Uterus (tissue), 4 donors: ENCODE data around the gene LYSMD1. TPM values are rescaled to one million over a fixed set of nuclear protein-coding genes. Genes with fewer than 3 reads are reported as not detected.

ENCODE experiments used
- DNase-seq, 2 donors: peaks; one replicate each; pipeline ENCODE4 v3.0.0-alpha.2; 2019 to 2020
- H3K27ac ChIP-seq, 2 donors: fragments of 200-600 bp; sonication (generic); 1 replicate in 1 of 2; 2 replicates in 1 of 2; pipeline ENCODE4 v1.5.1; 2016 to 2018
- H3K27me3 ChIP-seq, 2 donors: fragments of 200-600 bp; sonication (generic); one replicate each; pipeline ENCODE4 v1.5.1; 2018 to 2019; ENCODE audit warnings: control low read depth in 1 of 2
- H3K36me3 ChIP-seq, 2 donors: fragments of 200-600 bp; sonication (generic); one replicate each; pipeline ENCODE4 v1.5.1; 2019; ENCODE audit warnings: control low read depth in 1 of 2
- H3K4me1 ChIP-seq, 2 donors: fragments of 200-600 bp; sonication (generic); one replicate each; pipeline ENCODE4 v1.5.1; 2018 to 2019; ENCODE audit warnings: control low read depth in 1 of 2
- H3K4me3 ChIP-seq, 2 donors: fragments of 200-600 bp; sonication (generic); 1 replicate in 1 of 2; 2 replicates in 1 of 2; pipeline ENCODE4 v1.5.1; 2018 to 2019; ENCODE audit warnings: mild to moderate bottlenecking in 1 of 2
- H3K9me3 ChIP-seq, 2 donors: fragments of 200-600 bp; sonication (generic); one replicate each; pipeline ENCODE4 v1.5.1; 2019; ENCODE audit warnings: control low read depth in 1 of 2
- CTCF ChIP-seq, 4 experiments: fragments of 200-600 bp in 2 of 4; fragments of 450-650 bp in 2 of 4; sonication (generic) in 2 of 4; IDR thresholded peaks; one replicate each; pipeline ENCODE4 v1.5.1; 2016 to 2019; ENCODE audit warnings: antibody characterized with exemption in 4 of 4, mild to moderate bottlenecking in 2 of 4, moderate library complexity in 1 of 4
- POLR2A ChIP-seq, 2 donors: fragments of 450-650 bp; IDR thresholded peaks; one replicate each; pipeline ENCODE4 v1.6.1; 2016; ENCODE audit warnings: antibody characterized with exemption in 2 of 2, mild to moderate bottlenecking in 1 of 2, moderate library complexity in 1 of 2
- intact Hi-C: fragments of 100-400 bp; cut with DNase I; formaldehyde crosslinking; loops from one replicate; pipeline ENCODE4 v1.15.1; 2023; ENCODE audit warnings: low total_unique reads
- total RNA-seq, 4 donors: library from RNA; depleted of rRNA in 3 of 4; stranded (reverse); fragments of >200 nt in 3 of 4; gene quantifications; one replicate each; pipeline versions ENCODE4 v1.1.0 to v1.2.4, GENCODE V29; 2014 to 2023
- donor health status: DM: yes; HTN: yes; CAD: no.

LYSMD1 gene
- total RNA-seq, 4 donors from 2014 or later: 6.4 to 32.9 (median 11.1) TPM

DNA sequence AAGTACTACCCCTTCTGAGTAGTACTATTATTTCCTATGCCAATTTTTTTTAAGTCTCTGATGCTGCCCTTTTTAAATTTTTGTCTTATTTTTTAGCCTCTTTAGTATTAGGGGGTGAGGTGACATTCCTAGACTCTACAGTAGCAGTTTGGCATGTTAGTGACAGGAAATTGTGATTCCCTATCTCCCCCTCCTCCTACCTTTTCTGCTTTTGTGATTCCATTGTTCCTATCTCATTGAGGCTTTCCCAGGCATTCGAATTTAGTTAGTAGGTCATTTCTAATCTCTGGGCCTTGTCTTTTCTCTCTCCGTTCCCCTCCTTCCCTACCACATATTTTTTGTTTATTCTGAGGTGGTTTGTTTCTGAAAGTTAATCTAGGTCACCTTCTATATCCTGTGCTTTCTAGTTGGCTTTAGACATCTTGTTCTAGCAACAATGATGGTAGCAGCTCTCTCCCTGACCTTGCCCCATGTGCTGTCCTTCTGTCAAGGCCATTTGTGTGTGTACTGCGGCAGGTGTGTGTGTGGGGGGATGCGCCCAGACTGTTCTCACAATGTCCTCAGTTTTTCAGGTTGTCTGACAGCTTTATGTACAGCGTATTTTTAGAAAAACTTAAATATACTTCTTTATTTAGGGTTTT is 40.8 kb downstream of the LYSMD1 start:
- intact Hi-C loops: no loop called here
- no peak for DNase-seq
- Histone ChIP-seq H3K27ac (no peak overlapping the region), H3K27me3 (no peaks in the 10 kb centered on the region), H3K9me3 (no peaks in the 10 kb centered on the region), H3K36me3 (no peaks in the 10 kb centered on the region), H3K4me3 (no peak overlapping the region), H3K4me1 (no peaks in the 10 kb centered on the region)
- TF ChIP-seq POLR2A (IDR thresholded peaks at IDR 0.05): no peak
- no peak for TF ChIP-seq CTCF (IDR thresholded peaks at IDR 0.05)

DNA sequence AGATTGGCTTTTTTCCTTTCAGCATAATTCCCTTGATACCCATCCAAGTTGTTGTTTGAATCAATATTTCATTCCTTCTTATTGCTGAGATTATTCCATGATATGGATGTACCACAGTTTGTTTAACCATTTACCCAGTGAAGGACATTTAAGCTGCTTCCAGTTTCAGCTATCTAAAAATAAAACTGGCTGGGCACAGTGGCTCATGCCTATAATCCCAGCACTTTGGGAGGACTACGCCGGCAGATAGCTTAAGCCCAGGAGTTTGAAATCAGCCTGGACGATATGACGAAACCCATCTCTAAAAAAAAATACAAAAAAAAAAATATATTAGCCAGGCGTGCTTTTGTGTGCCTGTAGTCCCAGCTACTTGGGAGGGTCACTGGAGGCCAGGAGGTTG is 51.8 kb downstream of the LYSMD1 start:
- no peak for DNase-seq
- intact Hi-C loops: no loop called here

More for the DNA sequence above, 51.8 kb downstream of the LYSMD1 start:
- H3K9me3 ChIP-seq: no peaks in the 10 kb centered on the region
- no peak overlapping the region for H3K4me3 ChIP-seq
- no peaks in the 10 kb centered on the region for H3K27me3 ChIP-seq
- H3K36me3 ChIP-seq: no peaks in the 10 kb centered on the region
- no peak for TF ChIP-seq CTCF (IDR thresholded peaks at IDR 0.05)
- TF ChIP-seq POLR2A (IDR thresholded peaks at IDR 0.05): no peak
- no peak overlapping the region for H3K27ac ChIP-seq
- H3K4me1 ChIP-seq: no peaks in the 10 kb centered on the region

Other genes with a start within 250 kb of the LYSMD1 start
- gene SETDB1, start 239.5 kb downstream of the LYSMD1 start, total RNA-seq: 10 to 100 TPM; 21.8 to 63.2 (median 54.4) TPM
- gene CERS2, start 191.1 kb downstream of the LYSMD1 start, total RNA-seq: 100 to 1,000 TPM in 3 of 4 donors, 10 to 100 TPM in 1; 74.9 to 191 (median 147) TPM
- 10 to 100 TPM in 1 of 4 donors, 1 to 10 TPM in 3; 2.3 to 54.3 (median 6.2) TPM for gene ANXA9, start 183.6 kb downstream of the LYSMD1 start, total RNA-seq
- 10 to 100 TPM in 3 of 4 donors, 1 to 10 TPM in 1; 10.0 to 37.7 (median 24.6) TPM for gene MINDY1, start 159.0 kb downstream of the LYSMD1 start, total RNA-seq
- gene PRUNE1, start 157.5 kb downstream of the LYSMD1 start, total RNA-seq: 10 to 100 TPM in 3 of 4 donors, 1 to 10 TPM in 1; 10.0 to 26.4 (median 20.1) TPM
- under 1 TPM in 2 of 4 donors, not detected in 2; 0.24 to 0.55 TPM for gene BNIPL, start 129.3 kb downstream of the LYSMD1 start, total RNA-seq
- gene C1orf56, start 118.2 kb downstream of the LYSMD1 start, total RNA-seq: 1 to 10 TPM in 3 of 4 donors, under 1 TPM in 1; 0.59 to 8.5 (median 3.8) TPM
- 10 to 100 TPM; 21.5 to 80.8 (median 39.4) TPM for gene CDC42SE1, start 106.3 kb downstream of the LYSMD1 start, total RNA-seq
- gene MLLT11, start 105.5 kb downstream of the LYSMD1 start, total RNA-seq: 10 to 100 TPM in 1 of 4 donors, 1 to 10 TPM in 3; 1.3 to 10.6 (median 5.6) TPM
- gene GABPB2, start 95.1 kb downstream of the LYSMD1 start, total RNA-seq: 100 to 1,000 TPM in 1 of 4 donors, 10 to 100 TPM in 2, 1 to 10 TPM in 1; 7.4 to 285 (median 21.2) TPM
- gene SEMA6C, start 19.3 kb downstream of the LYSMD1 start, total RNA-seq: 10 to 100 TPM in 2 of 4 donors, 1 to 10 TPM in 1, under 1 TPM in 1; 0.88 to 31.3 (median 10.4) TPM
- gene TNFAIP8L2, start 9.3 kb downstream of the LYSMD1 start, total RNA-seq: 10 to 100 TPM in 1 of 4 donors, 1 to 10 TPM in 3; 1.0 to 27.1 (median 3.1) TPM
- gene SCNM1, start 242 bp upstream of the LYSMD1 start, total RNA-seq: 100 to 1,000 TPM in 1 of 4 donors, 10 to 100 TPM in 2, 1 to 10 TPM in 1; 3.2 to 186 (median 21.3) TPM
- under 1 TPM in 1 of 4 donors, not detected in 3; 0.26 TPM for gene TMOD4, start 10.1 kb upstream of the LYSMD1 start, total RNA-seq
- 10 to 100 TPM; 22.3 to 53.5 (median 32.7) TPM for gene VPS72, start 24.3 kb upstream of the LYSMD1 start, total RNA-seq
- 100 to 1,000 TPM in 2 of 4 donors, 10 to 100 TPM in 2; 66.8 to 240 (median 92.6) TPM for gene PIP5K1A, start 32.6 kb upstream of the LYSMD1 start, total RNA-seq
- gene PSMD4, start 88.8 kb upstream of the LYSMD1 start, total RNA-seq: 100 to 1,000 TPM in 1 of 4 donors, 10 to 100 TPM in 3; 73.5 to 114 (median 89.1) TPM
- gene ZNF687, start 116.4 kb upstream of the LYSMD1 start, total RNA-seq: 10 to 100 TPM in 2 of 4 donors, 1 to 10 TPM in 2; 6.4 to 31.9 (median 10.9) TPM
- gene PI4KB, start 161.5 kb upstream of the LYSMD1 start, total RNA-seq: 100 to 1,000 TPM in 1 of 4 donors, 10 to 100 TPM in 3; 15.9 to 155 (median 44.1) TPM
- 10 to 100 TPM; 22.9 to 66.4 (median 34.1) TPM for gene RFX5, start 181.3 kb upstream of the LYSMD1 start, total RNA-seq
- 100 to 1,000 TPM in 1 of 4 donors, 10 to 100 TPM in 3; 38.2 to 108 (median 61.6) TPM for gene SELENBP1, start 206.8 kb upstream of the LYSMD1 start, total RNA-seq
- gene PSMB4, start 233.7 kb upstream of the LYSMD1 start, total RNA-seq: 100 to 1,000 TPM; 192 to 336 (median 244) TPM